ENCODE results near the gene MAP2K7.
A peak's percentile ranks its signal among the peaks of the same experiment; 100 is the strongest.

MAP2K7 gene

GRCh38 chr19:7867092-7867844, 36.4 kb upstream of the MAP2K7 start:
- DNase-seq (ENCODE audit: low read depth, low spot score): no peak
- no peak overlapping the region for H3K4me3 ChIP-seq (ENCODE audit: low read depth, low read length)
- in situ Hi-C loops (cut with HindIII; ENCODE audit: low sequenced_read_pairs): no loop called here
- no peak for TF ChIP-seq CTCF (IDR thresholded peaks at IDR 0.05; ENCODE audit: low read depth, low read length)

DNA sequence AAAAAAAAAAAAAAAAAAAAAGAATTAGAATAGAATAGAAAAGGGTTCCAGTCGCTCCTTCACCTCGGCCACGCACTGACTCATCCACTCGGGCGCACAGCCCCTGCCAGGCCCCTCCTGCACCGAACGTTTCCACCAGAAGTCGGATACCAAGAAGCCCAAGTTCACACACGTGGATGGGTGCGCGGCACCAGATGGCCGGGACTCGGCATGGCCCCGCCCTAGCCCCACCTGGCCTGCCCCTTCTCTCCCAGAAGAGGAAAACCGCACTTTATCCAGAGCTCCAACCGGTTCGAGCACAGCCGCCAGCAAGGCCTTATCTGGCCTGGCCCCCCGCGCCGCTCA, 35.4 kb upstream of the MAP2K7 start:
- TF ChIP-seq CTCF (IDR thresholded peaks at IDR 0.05; ENCODE audit: low read depth, low read length): no peak
- H3K4me3 ChIP-seq (ENCODE audit: low read depth, low read length): no peak overlapping the region
- in situ Hi-C loops (cut with HindIII; ENCODE audit: low sequenced_read_pairs): no loop called here
- DNase-seq (ENCODE audit: low read depth, low spot score): no peak

DNA sequence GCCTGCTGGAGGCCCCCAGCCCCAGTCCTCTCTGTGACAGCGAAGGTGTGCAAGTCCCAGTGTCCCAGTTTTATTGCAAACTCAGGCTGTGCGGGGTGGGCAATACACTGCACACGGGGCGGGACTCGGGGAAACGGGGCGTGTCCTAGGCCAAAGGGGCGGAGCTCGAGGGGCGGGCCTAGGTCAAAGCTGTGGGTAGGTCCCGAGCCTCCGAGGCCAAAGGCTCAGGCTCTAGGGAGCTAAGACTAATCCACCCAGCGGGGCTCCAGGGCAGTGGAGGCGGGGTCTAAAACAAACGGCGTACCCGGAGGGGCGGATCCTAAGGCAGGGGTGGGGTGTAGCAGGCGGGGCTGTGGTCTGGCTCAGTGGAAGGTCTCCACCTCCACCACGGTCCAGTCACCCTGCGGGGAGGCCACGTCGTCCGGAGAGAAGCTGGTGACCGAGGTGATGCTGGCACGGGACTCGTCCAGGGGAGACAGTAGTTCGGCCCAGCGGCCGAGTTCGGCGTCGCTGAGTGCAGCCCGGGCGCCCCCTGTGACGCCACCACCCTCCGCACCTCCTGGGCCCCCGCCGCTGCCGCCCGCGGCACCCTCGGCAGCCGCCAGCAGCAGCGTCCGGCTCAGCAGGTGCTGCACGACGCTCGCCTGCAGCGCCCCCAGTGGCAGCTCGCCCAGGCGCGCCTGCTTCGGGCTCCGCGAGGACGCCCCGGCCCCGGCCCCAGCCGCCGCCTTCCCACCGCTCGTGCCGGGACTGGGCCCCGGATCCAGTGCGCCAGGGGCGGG, 34.8 kb upstream of the MAP2K7 start:
- TF ChIP-seq CTCF (IDR thresholded peaks at IDR 0.05; ENCODE audit: low read depth, low read length): peak; percentile 52
- in situ Hi-C loops (cut with HindIII; ENCODE audit: low sequenced_read_pairs): no loop called here
- DNase-seq (ENCODE audit: low read depth, low spot score): peak; percentile 39
- peak overlapping the region; percentile 27 for H3K4me3 ChIP-seq (ENCODE audit: low read depth, low read length)

GRCh38 chr19:7869453-7869909, 34.2 kb upstream of the MAP2K7 start:
- in situ Hi-C loops (cut with HindIII; ENCODE audit: low sequenced_read_pairs): no loop called here
- DNase-seq (ENCODE audit: low read depth, low spot score): no peak
- no peak overlapping the region for H3K4me3 ChIP-seq (ENCODE audit: low read depth, low read length)
- TF ChIP-seq CTCF (IDR thresholded peaks at IDR 0.05; ENCODE audit: low read depth, low read length): no peak

- no peak for DNase-seq (ENCODE audit: low read depth, low spot score)
- no peak overlapping the region for H3K4me3 ChIP-seq (ENCODE audit: low read depth, low read length)
- in situ Hi-C loops (cut with HindIII; ENCODE audit: low sequenced_read_pairs): no loop called here
- TF ChIP-seq CTCF (IDR thresholded peaks at IDR 0.05; ENCODE audit: low read depth, low read length): no peak
These were observed 33.7 kb upstream of the MAP2K7 start for GRCh38 chr19:7869910-7870511.

GRCh38 chr19:7870571-7871436, 32.9 kb upstream of the MAP2K7 start:
- peak; percentile 35 for DNase-seq (ENCODE audit: low read depth, low spot score)
- H3K4me3 ChIP-seq (ENCODE audit: low read depth, low read length): no peak overlapping the region
- no peak for TF ChIP-seq CTCF (IDR thresholded peaks at IDR 0.05; ENCODE audit: low read depth, low read length)
- in situ Hi-C loops (cut with HindIII; ENCODE audit: low sequenced_read_pairs): no loop called here

All from astrocyte of the spinal cord (primary cell).